Measurements from ENCODE around the gene HPX.

HPX gene

GRCh38 chr11:6406370-6406769 lies 34.4 kb downstream of the HPX start:
- DNase-seq (ENCODE audit: extremely low read depth, insufficient read length) = no peak
- Histone ChIP-seq H3K36me3 (ENCODE audit: control insufficient read depth, insufficient read depth, low read length) (no peaks in the 10 kb centered on the region), H3K27me3 (replicated peaks; ENCODE audit: control insufficient read depth, insufficient read depth, low read length) (no peaks in the 10 kb centered on the region), H3K4me3 (replicated peaks; ENCODE audit: low read depth, low read length) (no peak overlapping the region)
- no peak for TF ChIP-seq CTCF (IDR thresholded peaks at IDR 0.05; ENCODE audit: insufficient read depth, low read length, poor library complexity, severe bottlenecking)

- no peaks in the 10 kb centered on the region for H3K36me3 ChIP-seq (ENCODE audit: control insufficient read depth, insufficient read depth, low read length)
- no peak for DNase-seq (ENCODE audit: extremely low read depth, insufficient read length)
- H3K4me3 ChIP-seq (replicated peaks; ENCODE audit: low read depth, low read length) = no peak overlapping the region
- no peak for TF ChIP-seq CTCF (IDR thresholded peaks at IDR 0.05; ENCODE audit: insufficient read depth, low read length, poor library complexity, severe bottlenecking)
- no peaks in the 10 kb centered on the region for H3K27me3 ChIP-seq (replicated peaks; ENCODE audit: control insufficient read depth, insufficient read depth, low read length)
These were observed 34.9 kb downstream of the HPX start for GRCh38 chr11:6405846-6406245.

GRCh38 chr11:6405052-6405667 lies 35.6 kb downstream of the HPX start:
- no peak for TF ChIP-seq CTCF (IDR thresholded peaks at IDR 0.05; ENCODE audit: insufficient read depth, low read length, poor library complexity, severe bottlenecking)
- Histone ChIP-seq H3K4me3 (replicated peaks; ENCODE audit: low read depth, low read length) (no peak overlapping the region), H3K36me3 (ENCODE audit: control insufficient read depth, insufficient read depth, low read length) (no peaks in the 10 kb centered on the region), H3K27me3 (replicated peaks; ENCODE audit: control insufficient read depth, insufficient read depth, low read length) (no peaks in the 10 kb centered on the region)
- no peak for DNase-seq (ENCODE audit: extremely low read depth, insufficient read length)

- no peak for DNase-seq (ENCODE audit: extremely low read depth, insufficient read length)
- Histone ChIP-seq H3K27me3 (replicated peaks; ENCODE audit: control insufficient read depth, insufficient read depth, low read length) (no peaks in the 10 kb centered on the region), H3K4me3 (replicated peaks; ENCODE audit: low read depth, low read length) (no peak overlapping the region), H3K36me3 (ENCODE audit: control insufficient read depth, insufficient read depth, low read length) (no peaks in the 10 kb centered on the region)
- no peak for TF ChIP-seq CTCF (IDR thresholded peaks at IDR 0.05; ENCODE audit: insufficient read depth, low read length, poor library complexity, severe bottlenecking)
These were observed 36.3 kb downstream of the HPX start for GRCh38 chr11:6404342-6405051.

- H3K27me3 ChIP-seq (replicated peaks; ENCODE audit: control insufficient read depth, insufficient read depth, low read length) = no peaks in the 10 kb centered on the region
- TF ChIP-seq CTCF (IDR thresholded peaks at IDR 0.05; ENCODE audit: insufficient read depth, low read length, poor library complexity, severe bottlenecking) = no peak
- no peak overlapping the region for H3K4me3 ChIP-seq (replicated peaks; ENCODE audit: low read depth, low read length)
- DNase-seq (ENCODE audit: extremely low read depth, insufficient read length) = no peak
- H3K36me3 ChIP-seq (ENCODE audit: control insufficient read depth, insufficient read depth, low read length) = no peaks in the 10 kb centered on the region
These were observed 37.2 kb downstream of the HPX start for GRCh38 chr11:6403539-6403938.

All from GM06990 (cell line).